Progenitor cell of endocrine pancreas (in vitro differentiated cells): ENCODE data around the gene SLC29A3. TPM values are rescaled to one million over a fixed set of nuclear protein-coding genes. Genes with fewer than 3 reads are reported as not detected.

Experiments used
- DNase-seq: peaks from one replicate; pipeline ENCODE4 v3.0.0; 2021; ENCODE audit warnings: low spot score; ENCODE audit not compliant: unreplicated experiment
- H3K27ac Mint-ChIP-seq: 2 replicates; pipeline ENCODE4 v1.8.0; 2021; ENCODE audit warnings: mild to moderate bottlenecking, moderate library complexity, mixed read lengths
- H3K27me3 Mint-ChIP-seq: 2 replicates; pipeline ENCODE4 v1.8.0; 2021; ENCODE audit warnings: mixed read lengths
- H3K36me3 Mint-ChIP-seq: 2 replicates; pipeline ENCODE4 v1.8.0; 2022; ENCODE audit warnings: mixed read lengths; ENCODE audit not compliant: insufficient read depth
- H3K4me1 Mint-ChIP-seq: 2 replicates; pipeline ENCODE4 v1.8.0; 2021; ENCODE audit warnings: low read depth, mixed read lengths
- H3K4me3 Mint-ChIP-seq: 2 replicates; pipeline ENCODE4 v1.8.0; 2021; ENCODE audit warnings: low read depth, mild to moderate bottlenecking, moderate library complexity, mixed read lengths
- H3K9me3 Mint-ChIP-seq: 2 replicates; pipeline ENCODE4 v1.8.0; 2021; ENCODE audit warnings: low read depth, mixed read lengths
- total RNA-seq: library from RNA; stranded (reverse); gene quantifications from 2 replicates; pipeline ENCODE4 v1.2.1, GENCODE V29; 2021
- TF ChIP-seq, protein P1 (sequence below): fragments of 200-600 bp; sonication (generic); IDR thresholded peaks from one replicate; pipeline ENCODE4 v1.5.0; 2021; ENCODE audit warnings: antibody characterized with exemption, mild to moderate bottlenecking; ENCODE audit not compliant: unreplicated experiment

SLC29A3 gene
- total RNA-seq, 1 donor from 2014 or later, result 13.7 TPM

DNA sequence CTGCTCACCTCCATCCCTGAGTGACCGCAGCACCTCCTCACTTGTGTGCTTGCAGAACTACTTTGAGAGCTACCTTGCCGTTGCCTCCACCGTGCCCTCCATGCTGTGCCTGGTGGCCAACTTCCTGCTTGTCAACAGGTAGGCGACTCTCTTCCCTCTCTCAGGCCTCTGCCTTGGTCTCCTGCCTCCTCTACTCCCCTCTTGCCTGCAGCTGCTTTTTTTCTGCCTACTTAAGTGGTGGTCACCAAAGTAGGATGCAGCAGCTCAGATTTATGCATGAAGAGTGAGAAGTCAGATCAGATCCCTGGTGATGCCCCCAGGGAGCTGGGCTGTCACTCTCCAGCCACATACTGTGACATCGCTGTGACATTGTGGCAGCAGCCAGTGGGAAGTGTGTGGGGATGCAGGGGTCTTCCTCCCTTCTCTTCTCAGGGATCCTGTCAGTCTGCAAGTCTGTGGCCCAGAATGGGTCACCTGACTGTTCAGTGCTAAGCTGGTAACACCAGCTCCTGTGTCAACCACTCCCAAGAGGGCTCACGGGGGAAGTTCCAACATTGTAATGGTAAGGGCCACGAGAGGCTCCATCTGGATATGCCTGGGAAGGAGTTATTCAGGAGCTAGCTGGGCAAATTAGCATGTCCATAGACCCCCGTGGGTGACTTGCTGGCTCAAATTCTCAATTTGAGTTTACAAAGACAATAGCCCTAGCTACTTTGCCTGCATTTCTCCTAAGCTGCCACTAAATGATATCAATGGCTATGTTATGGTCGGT lies 25.3 kb downstream of the SLC29A3 start:
- H3K9me3 Mint-ChIP-seq, result no peaks in the 10 kb centered on the region
- H3K4me1 Mint-ChIP-seq, result peaks cover 50% of the 10 kb centered on the region
- no peaks in the 10 kb centered on the region for H3K36me3 Mint-ChIP-seq
- H3K4me3 Mint-ChIP-seq, result no peak overlapping the region
- TF ChIP-seq, protein P1, sequence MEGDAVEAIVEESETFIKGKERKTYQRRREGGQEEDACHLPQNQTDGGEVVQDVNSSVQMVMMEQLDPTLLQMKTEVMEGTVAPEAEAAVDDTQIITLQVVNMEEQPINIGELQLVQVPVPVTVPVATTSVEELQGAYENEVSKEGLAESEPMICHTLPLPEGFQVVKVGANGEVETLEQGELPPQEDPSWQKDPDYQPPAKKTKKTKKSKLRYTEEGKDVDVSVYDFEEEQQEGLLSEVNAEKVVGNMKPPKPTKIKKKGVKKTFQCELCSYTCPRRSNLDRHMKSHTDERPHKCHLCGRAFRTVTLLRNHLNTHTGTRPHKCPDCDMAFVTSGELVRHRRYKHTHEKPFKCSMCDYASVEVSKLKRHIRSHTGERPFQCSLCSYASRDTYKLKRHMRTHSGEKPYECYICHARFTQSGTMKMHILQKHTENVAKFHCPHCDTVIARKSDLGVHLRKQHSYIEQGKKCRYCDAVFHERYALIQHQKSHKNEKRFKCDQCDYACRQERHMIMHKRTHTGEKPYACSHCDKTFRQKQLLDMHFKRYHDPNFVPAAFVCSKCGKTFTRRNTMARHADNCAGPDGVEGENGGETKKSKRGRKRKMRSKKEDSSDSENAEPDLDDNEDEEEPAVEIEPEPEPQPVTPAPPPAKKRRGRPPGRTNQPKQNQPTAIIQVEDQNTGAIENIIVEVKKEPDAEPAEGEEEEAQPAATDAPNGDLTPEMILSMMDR, result no peak
- H3K27ac Mint-ChIP-seq, result no peak overlapping the region
- no peaks in the 10 kb centered on the region for H3K27me3 Mint-ChIP-seq
- DNase-seq, result no peak

DNA sequence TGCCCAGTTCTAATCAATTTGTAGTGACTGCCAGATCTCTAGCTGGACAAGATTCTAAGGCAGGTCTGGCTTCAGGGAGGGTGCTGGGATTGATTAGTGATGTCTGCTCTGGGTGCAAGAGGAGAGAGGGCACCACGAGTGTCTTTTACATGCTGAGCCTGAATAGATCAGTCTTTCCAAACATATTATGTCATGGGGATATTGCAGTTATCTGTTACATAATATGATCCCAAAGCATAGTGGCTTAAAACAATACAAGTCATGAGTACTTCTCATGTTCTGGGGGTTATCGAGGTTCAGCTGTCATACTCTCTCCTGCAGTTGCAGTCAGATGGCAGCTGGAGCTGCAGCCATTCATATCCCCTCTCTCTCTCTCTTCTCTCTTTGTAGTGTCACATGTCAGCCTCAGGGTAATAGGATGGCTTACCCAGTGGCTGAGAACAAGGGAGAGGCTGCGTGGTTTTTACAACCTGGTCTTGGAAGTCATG lies 26.0 kb downstream of the SLC29A3 start:
- Mint-ChIP-seq H3K4me3 (no peak overlapping the region), H3K27me3 (no peaks in the 10 kb centered on the region), H3K27ac (no peak overlapping the region), H3K4me1 (peaks cover 45% of the 10 kb centered on the region), H3K9me3 (no peaks in the 10 kb centered on the region), H3K36me3 (no peaks in the 10 kb centered on the region)
- TF ChIP-seq, protein P1, result no peak
- no peak for DNase-seq

DNA sequence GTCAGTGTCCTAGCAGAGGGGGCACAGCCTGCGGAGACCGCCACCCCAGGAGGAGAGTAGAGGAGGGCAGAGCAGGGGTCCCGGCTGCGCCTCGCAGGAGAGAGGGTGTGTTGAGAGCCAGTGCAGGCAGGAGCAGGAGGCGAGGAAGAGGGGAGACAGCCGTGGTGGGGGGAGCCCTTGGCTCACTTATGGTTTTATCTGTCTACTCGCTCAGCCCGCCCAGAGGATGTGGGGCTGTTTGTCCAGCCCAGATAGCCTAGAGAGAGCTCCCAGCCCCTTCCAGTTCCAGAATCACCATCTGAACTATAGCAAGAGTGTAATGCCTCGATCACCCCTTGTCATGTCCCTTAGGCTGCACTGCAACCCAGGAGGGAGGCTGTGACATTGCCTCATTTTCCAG lies 26.6 kb downstream of the SLC29A3 start:
- no peaks in the 10 kb centered on the region for H3K36me3 Mint-ChIP-seq
- H3K27ac Mint-ChIP-seq, result no peak overlapping the region
- peaks cover 39% of the 10 kb centered on the region for H3K4me1 Mint-ChIP-seq
- H3K9me3 Mint-ChIP-seq, result no peaks in the 10 kb centered on the region
- no peaks in the 10 kb centered on the region for H3K27me3 Mint-ChIP-seq
- TF ChIP-seq, protein P1, result no peak
- DNase-seq, result no peak
- H3K4me3 Mint-ChIP-seq, result no peak overlapping the region

DNA sequence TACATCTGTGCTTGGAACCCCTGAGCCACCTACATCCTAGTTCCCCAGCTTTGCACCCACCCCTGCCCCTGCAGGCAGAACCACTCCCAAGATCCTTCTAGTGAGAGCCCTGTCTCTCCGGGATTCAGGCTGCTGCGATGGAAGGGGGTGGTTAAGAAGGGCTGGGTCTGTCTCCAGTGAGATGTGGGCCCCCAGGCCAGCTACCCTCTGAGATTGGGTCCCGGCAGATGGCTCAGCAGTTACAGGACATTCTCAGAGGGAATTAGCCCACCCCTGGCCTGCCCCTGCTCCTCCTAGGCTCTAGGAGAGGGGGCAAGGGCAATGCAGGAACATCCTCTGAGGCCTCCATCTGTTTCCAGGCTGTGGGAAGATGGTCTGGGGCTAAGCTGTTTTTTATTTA lies 27.7 kb downstream of the SLC29A3 start:
- peaks cover 30% of the 10 kb centered on the region for H3K4me1 Mint-ChIP-seq
- H3K9me3 Mint-ChIP-seq, result no peaks in the 10 kb centered on the region
- no peak overlapping the region for H3K27ac Mint-ChIP-seq
- DNase-seq, result no peak
- no peaks in the 10 kb centered on the region for H3K27me3 Mint-ChIP-seq
- TF ChIP-seq, protein P1, result no peak
- H3K4me3 Mint-ChIP-seq, result no peak overlapping the region
- H3K36me3 Mint-ChIP-seq, result no peaks in the 10 kb centered on the region

DNA sequence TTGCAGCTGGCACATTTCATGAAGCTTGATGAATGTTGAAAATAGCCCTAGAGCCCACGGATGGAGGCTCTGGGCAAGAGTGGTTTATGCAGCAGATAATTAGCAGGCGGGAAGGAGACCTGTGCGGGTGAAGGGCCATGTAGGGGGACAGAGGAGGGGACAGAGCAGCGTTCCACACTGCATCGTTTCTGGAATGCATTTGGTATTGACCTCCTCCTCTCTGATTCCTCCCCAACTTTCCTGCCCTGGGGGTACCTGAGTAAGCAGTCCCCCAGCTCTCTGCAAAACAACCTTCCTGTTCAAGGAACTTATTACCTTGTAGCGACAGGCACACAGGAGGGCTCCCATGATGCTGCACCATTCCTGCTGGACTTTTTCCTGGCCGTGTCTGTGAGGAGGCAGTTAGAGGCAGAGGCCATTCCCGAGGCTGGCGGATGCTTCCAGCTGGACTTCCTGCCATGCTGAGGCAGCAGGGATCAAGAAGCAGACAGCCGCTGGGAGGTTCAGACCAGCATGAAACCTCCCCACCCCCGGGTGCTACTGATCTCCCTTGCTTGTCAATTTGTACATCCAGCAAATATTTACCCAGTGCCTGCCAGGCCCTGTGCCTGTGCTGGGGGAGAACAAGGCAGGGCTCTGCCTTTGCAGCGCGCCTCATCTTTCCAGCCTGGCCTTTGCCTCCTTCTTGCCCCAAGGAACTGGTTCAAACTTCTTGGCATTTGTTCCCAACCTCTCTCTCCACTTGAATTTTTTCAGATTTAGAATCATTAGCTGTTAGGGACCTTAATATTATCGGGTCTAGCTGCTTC lies 28.7 kb downstream of the SLC29A3 start:
- Mint-ChIP-seq H3K4me1 (peaks cover 27% of the 10 kb centered on the region), H3K9me3 (no peaks in the 10 kb centered on the region), H3K27ac (peak overlapping the region; percentile 25), H3K36me3 (no peaks in the 10 kb centered on the region), H3K4me3 (no peak overlapping the region), H3K27me3 (no peaks in the 10 kb centered on the region)
- TF ChIP-seq, protein P1, result no peak
- no peak for DNase-seq
